HepG2 (cell line): ENCODE data around the gene FAM168A. TPM values are rescaled to one million over a fixed set of nuclear protein-coding genes. Genes with fewer than 3 reads are reported as not detected.

Experiments used
- AKAP8 ChIP-seq: sonication (generic); formaldehyde crosslinking; IDR thresholded peaks from 2 replicates; pipeline ENCODE4 v1.5.1; 2020; ENCODE audit warnings: mild to moderate bottlenecking, missing genetic modification reagents
- ARID2 ChIP-seq: sonication (generic); formaldehyde crosslinking; IDR thresholded peaks from 2 replicates; pipeline ENCODE4 v1.8.1; 2022; ENCODE audit warnings: mild to moderate bottlenecking, missing genetic modification reagents, borderline replicate concordance
- ARNT ChIP-seq: fragments of 450-650 bp; IDR thresholded peaks from 2 replicates; pipeline ENCODE4 v1.6.1; 2017
- ASH2L ChIP-seq: fragments of 300-600, 200-600 bp; sonication (generic); IDR thresholded peaks from 2 replicates; pipeline ENCODE4 v1.7.0; 2017; ENCODE audit warnings: low read depth, mild to moderate bottlenecking, moderate library complexity, mixed read lengths, low read length; ENCODE audit not compliant: insufficient read length
- ATF1 ChIP-seq: IDR thresholded peaks from 2 replicates; pipeline ENCODE4 v1.6.1; 2016; ENCODE audit warnings: mild to moderate bottlenecking, control low read depth
- ATF4 ChIP-seq, 2 experiments: fragments of 450-650 bp in 1 of 2; sonication (generic) in 1 of 2; formaldehyde crosslinking; IDR thresholded peaks; 2 replicates each; pipeline versions ENCODE4 v1.5.0 to v1.8.0; 2020 to 2022; ENCODE audit warnings: mild to moderate bottlenecking in 1 of 2, missing genetic modification reagents in 1 of 2
- DMTF1 ChIP-seq: sonication (generic); formaldehyde crosslinking; IDR thresholded peaks from 2 replicates; pipeline ENCODE4 v1.4.0; 2020; ENCODE audit warnings: mild to moderate bottlenecking, missing genetic modification reagents
- FOXA3 ChIP-seq: IDR thresholded peaks from 2 replicates; pipeline ENCODE4 v1.6.1; 2016; ENCODE audit warnings: missing genetic modification reagents, missing compliant biosample characterization
- HDAC6 ChIP-seq: fragments of 200-600 bp; sonication (generic); IDR thresholded peaks from 2 replicates; pipeline ENCODE4 v1.7.0; 2017; ENCODE audit warnings: mild to moderate bottlenecking, antibody characterized with exemption, low read length, low read depth
- KDM6A ChIP-seq: IDR thresholded peaks from 2 replicates; pipeline ENCODE4 v1.6.1; 2016; ENCODE audit warnings: low read depth
- MEIS2 ChIP-seq: sonication (generic); formaldehyde crosslinking; IDR thresholded peaks from 2 replicates; pipeline ENCODE4 v1.9.0; 2021; ENCODE audit warnings: mild to moderate bottlenecking, missing genetic modification reagents
- MIER3 ChIP-seq: IDR thresholded peaks from 2 replicates; pipeline ENCODE4 v1.6.1; 2016; ENCODE audit warnings: missing compliant biosample characterization, borderline replicate concordance
- PAF1 ChIP-seq: IDR thresholded peaks from 2 replicates; pipeline ENCODE4 v1.6.1; 2016; ENCODE audit warnings: missing genetic modification reagents, missing compliant biosample characterization
- RARG ChIP-seq: sonication (generic); formaldehyde crosslinking; IDR thresholded peaks from 2 replicates; pipeline ENCODE4 v1.4.0; 2020; ENCODE audit warnings: low read depth, mild to moderate bottlenecking, missing genetic modification reagents
- REL ChIP-seq: sonication (generic); formaldehyde crosslinking; conservative IDR thresholded peaks from 2 replicates; pipeline ENCODE4 v1.8.0; 2022; ENCODE audit warnings: mild to moderate bottlenecking, missing genetic modification reagents, moderate library complexity
- RFXANK ChIP-seq: IDR thresholded peaks from 2 replicates; pipeline ENCODE4 v1.6.1; 2016
- RNF2 ChIP-seq: fragments of 450-650 bp; conservative IDR thresholded peaks from 2 replicates; pipeline ENCODE4 v1.6.1; 2016; ENCODE audit warnings: low read depth
- RXRB ChIP-seq: IDR thresholded peaks from 2 replicates; pipeline ENCODE4 v1.6.1; 2016; ENCODE audit warnings: borderline replicate concordance, missing genetic modification reagents, missing compliant biosample characterization
- SNAPC4 ChIP-seq: sonication (generic); formaldehyde crosslinking; IDR thresholded peaks from 2 replicates; pipeline ENCODE4 v1.4.0; 2020; ENCODE audit warnings: mild to moderate bottlenecking, missing genetic modification reagents
- ZBTB14 ChIP-seq: sonication (generic); formaldehyde crosslinking; IDR thresholded peaks from 2 replicates; pipeline ENCODE4 v1.4.0; 2020; ENCODE audit warnings: missing genetic modification reagents
- ZNF510 ChIP-seq: sonication (generic); formaldehyde crosslinking; IDR thresholded peaks from 2 replicates; pipeline ENCODE4 v1.4.0; 2020; ENCODE audit warnings: low read depth, mild to moderate bottlenecking, missing genetic modification reagents
- ZNF607 ChIP-seq: sonication (generic); formaldehyde crosslinking; IDR thresholded peaks from 2 replicates; pipeline ENCODE4 v1.5.1; 2020; ENCODE audit warnings: missing genetic modification reagents, mild to moderate bottlenecking, borderline replicate concordance
- polyA plus RNA-seq, 8 experiments: library from polyadenylated mRNA; depleted of rRNA in 3 of 8; stranded (reverse) in 7 of 8; unstranded in 1 of 8; fragments of >200 nt; fragmentation: Illumina TruSeq in 4 of 8; extraction: Trizol in 4 of 8; gene quantifications; 2 replicates each; pipeline versions ENCODE4 v1.2.1 to v1.2.3, GENCODE V29; 2011 to 2016; ENCODE audit warnings: low read depth in 4 of 8, missing spikeins in 1 of 8, mixed read lengths in 1 of 8; ENCODE audit not compliant: insufficient read depth in 1 of 8
- total RNA-seq, 5 experiments: library from RNA; depleted of rRNA; stranded (reverse); fragments of >200 nt; fragmentation: Illumina TruSeq; extraction: Trizol; gene quantifications; 2 replicates each; pipeline ENCODE4 v1.2.3, GENCODE V29; 2016; ENCODE audit warnings: low read depth in 1 of 5

The FAM168A gene
- total and polyA plus RNA-seq, 2 of the 13 experiments (the other 11 are each of a cell fraction or from before 2014, with no cell fraction given) = 13.9 to 15.8 TPM

- TF ChIP-seq SNAPC4 = no peak
- TF ChIP-seq ARNT = no peak
- no peak for TF ChIP-seq RNF2
- TF ChIP-seq HDAC6 = no peak
- 0 out of 2 replicates have a peak, but pooled peaks have one; percentile 8 for TF ChIP-seq RXRB
- TF ChIP-seq FOXA3 (CRISPR knock-in tag) = peak; percentile 62
- no peak for TF ChIP-seq ATF1 (CRISPR knock-in tag)
- no peak for TF ChIP-seq REL
- TF ChIP-seq MIER3 (CRISPR knock-in tag) = no peak
- no peak for TF ChIP-seq ATF4 (CRISPR knock-in tag; IDR thresholded peaks at IDR 0.05)
- TF ChIP-seq MEIS2 (CRISPR knock-in tag) = no peak
- no peak for TF ChIP-seq RARG
- TF ChIP-seq DMTF1 (CRISPR knock-in tag) = no peak
- no peak for TF ChIP-seq AKAP8
- TF ChIP-seq ZBTB14 (CRISPR knock-in tag) = no peak
- 0 out of 2 replicates have a peak, but pooled peaks have one; percentile 36 for TF ChIP-seq KDM6A (CRISPR knock-in tag)
- TF ChIP-seq ARID2 (CRISPR knock-in tag) = no peak
- TF ChIP-seq PAF1 (CRISPR knock-in tag) = no peak
- TF ChIP-seq ASH2L = no peak
- TF ChIP-seq ZNF510 (CRISPR knock-in tag) = no peak
- no peak for TF ChIP-seq RFXANK (CRISPR knock-in tag)
- no peak for TF ChIP-seq ZNF607 (CRISPR knock-in tag)
Observed at GRCh38 chr11:73554671-73555320, 43.1 kb downstream of the FAM168A start (continued).
